ENCODE measurements around the gene GLIS1.

GLIS1 gene

DNA sequence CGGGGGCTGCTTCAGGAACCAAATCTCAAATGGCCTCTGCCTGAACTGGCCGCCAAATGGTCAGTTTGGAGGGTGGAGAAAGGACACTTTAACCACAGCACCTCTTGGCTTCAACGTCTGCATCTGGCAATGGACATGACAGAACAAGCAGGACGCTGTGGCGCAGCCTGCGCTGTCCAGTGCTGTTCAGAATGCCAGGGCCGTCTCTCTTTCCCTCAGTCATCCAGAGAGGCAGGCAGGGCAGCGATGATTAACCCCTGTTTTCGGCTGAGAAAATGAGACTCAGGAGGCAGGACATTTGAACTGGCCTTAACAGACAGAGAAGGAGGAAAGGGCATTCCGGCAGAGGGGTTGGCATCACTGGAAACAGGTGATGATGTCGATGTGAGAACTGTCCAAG is 48.6 kb downstream of the GLIS1 start:
- no peak for DNase-seq (ENCODE audit: low read depth)
- H3K4me3 ChIP-seq (ENCODE audit: low read depth, low read length) = no peak overlapping the region
- TF ChIP-seq MYC (IDR thresholded peaks at IDR 0.05; ENCODE audit: low read depth, low read length) = no peak
- TF ChIP-seq, protein P1, sequence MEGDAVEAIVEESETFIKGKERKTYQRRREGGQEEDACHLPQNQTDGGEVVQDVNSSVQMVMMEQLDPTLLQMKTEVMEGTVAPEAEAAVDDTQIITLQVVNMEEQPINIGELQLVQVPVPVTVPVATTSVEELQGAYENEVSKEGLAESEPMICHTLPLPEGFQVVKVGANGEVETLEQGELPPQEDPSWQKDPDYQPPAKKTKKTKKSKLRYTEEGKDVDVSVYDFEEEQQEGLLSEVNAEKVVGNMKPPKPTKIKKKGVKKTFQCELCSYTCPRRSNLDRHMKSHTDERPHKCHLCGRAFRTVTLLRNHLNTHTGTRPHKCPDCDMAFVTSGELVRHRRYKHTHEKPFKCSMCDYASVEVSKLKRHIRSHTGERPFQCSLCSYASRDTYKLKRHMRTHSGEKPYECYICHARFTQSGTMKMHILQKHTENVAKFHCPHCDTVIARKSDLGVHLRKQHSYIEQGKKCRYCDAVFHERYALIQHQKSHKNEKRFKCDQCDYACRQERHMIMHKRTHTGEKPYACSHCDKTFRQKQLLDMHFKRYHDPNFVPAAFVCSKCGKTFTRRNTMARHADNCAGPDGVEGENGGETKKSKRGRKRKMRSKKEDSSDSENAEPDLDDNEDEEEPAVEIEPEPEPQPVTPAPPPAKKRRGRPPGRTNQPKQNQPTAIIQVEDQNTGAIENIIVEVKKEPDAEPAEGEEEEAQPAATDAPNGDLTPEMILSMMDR (IDR thresholded peaks at IDR 0.05; ENCODE audit: low read depth, low read length) = no peak
- TF ChIP-seq POLR2A (IDR thresholded peaks at IDR 0.05; ENCODE audit: extremely low read depth, insufficient read length) = no peak
- TF ChIP-seq, protein P2, sequence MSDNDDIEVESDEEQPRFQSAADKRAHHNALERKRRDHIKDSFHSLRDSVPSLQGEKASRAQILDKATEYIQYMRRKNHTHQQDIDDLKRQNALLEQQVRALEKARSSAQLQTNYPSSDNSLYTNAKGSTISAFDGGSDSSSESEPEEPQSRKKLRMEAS (IDR thresholded peaks at IDR 0.05; ENCODE audit: low read depth, low read length) = no peak

DNA sequence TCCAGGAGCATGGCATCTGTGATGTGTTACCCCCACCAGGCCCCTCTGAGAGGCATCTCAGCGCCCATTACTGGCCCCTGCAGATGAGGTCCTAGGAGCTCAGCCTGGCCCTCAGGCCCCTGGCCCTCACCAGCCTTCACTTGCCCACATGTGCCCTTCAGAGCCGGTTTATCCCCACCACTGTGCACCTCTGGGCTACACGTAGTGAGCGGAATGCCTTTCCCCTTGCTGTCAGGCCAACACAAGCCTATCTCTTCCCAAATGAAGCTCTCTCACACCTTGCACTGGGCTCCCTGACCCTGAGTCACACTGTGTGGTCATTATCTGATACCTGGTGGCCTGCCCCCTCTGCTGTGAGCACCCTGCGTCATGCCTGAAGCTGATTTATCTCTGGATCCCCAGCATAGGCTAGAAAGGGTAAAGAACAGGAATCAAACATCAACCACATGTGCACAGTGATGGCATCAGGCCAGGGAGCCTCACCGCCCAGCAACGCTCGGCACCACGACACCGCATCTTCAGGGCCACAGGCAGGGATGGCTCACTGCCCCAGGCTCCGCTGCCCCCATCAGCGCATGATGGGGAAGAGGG is 49.1 kb downstream of the GLIS1 start:
- no peak overlapping the region for H3K4me3 ChIP-seq (ENCODE audit: low read depth, low read length)
- TF ChIP-seq POLR2A (IDR thresholded peaks at IDR 0.05; ENCODE audit: extremely low read depth, insufficient read length) = no peak
- TF ChIP-seq MYC (IDR thresholded peaks at IDR 0.05; ENCODE audit: low read depth, low read length) = no peak
- TF ChIP-seq, protein P2 (IDR thresholded peaks at IDR 0.05; ENCODE audit: low read depth, low read length) = no peak
- TF ChIP-seq, protein P1 (IDR thresholded peaks at IDR 0.05; ENCODE audit: low read depth, low read length) = no peak
- DNase-seq (ENCODE audit: low read depth) = no peak

DNA sequence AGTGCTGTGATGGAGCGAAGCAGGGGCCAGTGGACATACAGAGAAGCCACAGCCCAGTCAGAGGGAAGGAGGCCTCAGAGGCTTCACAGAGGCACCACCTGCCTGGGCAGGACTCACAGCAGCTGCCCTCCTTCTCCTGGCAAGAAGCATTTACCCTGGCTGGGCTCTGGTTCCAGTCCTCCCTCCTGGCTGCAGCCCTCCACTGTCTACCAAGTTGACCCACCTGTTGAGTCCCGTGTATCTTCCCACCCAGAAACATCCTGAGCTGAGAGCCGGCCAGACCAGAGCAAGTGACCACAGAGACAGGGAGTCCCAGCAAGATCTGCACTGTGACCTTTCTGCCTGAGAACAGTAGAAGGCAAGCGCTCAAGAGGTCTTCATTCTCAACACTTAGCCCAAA is 49.7 kb downstream of the GLIS1 start:
- TF ChIP-seq POLR2A (IDR thresholded peaks at IDR 0.05; ENCODE audit: extremely low read depth, insufficient read length) (no peak), MYC (IDR thresholded peaks at IDR 0.05; ENCODE audit: low read depth, low read length) (no peak)
- TF ChIP-seq, protein P1 (IDR thresholded peaks at IDR 0.05; ENCODE audit: low read depth, low read length) = no peak
- TF ChIP-seq, protein P2 (IDR thresholded peaks at IDR 0.05; ENCODE audit: low read depth, low read length) = no peak
- H3K4me3 ChIP-seq (ENCODE audit: low read depth, low read length) = no peak overlapping the region
- no peak for DNase-seq (ENCODE audit: low read depth)

DNA sequence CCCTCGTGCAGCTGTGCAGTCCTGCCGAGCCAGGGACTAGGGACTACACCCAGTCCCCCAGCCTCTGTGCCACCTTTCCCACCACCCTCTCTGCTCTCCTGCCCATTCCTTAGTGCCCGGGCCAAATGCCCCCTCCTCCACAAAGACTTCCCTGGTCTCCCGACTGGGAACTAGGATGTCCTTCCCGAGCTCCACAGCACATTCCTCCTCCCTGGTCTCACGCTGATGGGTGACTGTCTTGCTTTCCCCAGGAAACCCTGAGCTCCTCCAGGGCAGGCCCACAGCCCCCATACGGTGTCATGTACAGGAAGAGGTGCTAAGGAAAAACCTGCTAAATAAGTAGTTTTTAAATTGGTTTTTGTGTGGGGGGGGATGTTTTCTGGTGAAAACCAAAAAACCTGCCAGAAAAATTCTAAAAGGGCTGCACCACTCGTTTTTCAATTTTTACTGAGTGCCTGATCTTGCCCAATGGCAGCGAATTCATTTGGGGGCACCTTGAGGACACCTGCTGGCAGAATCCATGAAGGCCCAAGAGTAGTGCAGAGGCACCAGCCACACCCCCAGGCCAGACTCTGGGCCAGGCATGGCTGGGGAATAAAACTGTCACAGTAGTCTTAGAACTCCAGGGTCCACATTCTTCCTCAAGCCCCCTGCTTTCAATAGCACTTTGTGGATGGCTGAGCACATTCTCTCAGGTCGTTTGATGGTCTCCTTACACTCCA is 50.4 kb downstream of the GLIS1 start:
- TF ChIP-seq, protein P2 (IDR thresholded peaks at IDR 0.05; ENCODE audit: low read depth, low read length) = no peak
- TF ChIP-seq POLR2A (IDR thresholded peaks at IDR 0.05; ENCODE audit: extremely low read depth, insufficient read length) = no peak
- TF ChIP-seq, protein P1 (IDR thresholded peaks at IDR 0.05; ENCODE audit: low read depth, low read length) = no peak
- TF ChIP-seq MYC (IDR thresholded peaks at IDR 0.05; ENCODE audit: low read depth, low read length) = no peak
- H3K4me3 ChIP-seq (ENCODE audit: low read depth, low read length) = no peak overlapping the region
- peak; percentile 24 for DNase-seq (ENCODE audit: low read depth)

DNA sequence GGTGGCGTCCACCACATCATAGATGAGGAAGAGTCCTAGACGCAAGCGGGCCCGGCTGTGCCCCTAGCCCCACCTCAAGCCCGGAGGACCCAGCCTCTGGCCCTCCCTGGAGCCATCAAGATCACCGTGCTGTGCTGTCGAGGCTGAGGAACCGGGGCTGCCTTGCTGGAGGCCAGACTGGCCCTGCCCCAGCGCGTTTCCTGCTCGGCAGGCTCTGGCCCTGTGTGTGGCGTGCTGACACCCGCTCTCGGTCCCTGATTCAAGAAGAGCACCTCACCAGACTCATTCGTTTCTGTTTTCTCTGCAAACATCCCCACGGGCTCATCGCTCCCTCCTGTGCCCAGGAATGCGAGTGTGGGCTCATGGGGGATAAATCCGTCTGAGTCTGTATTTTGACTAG is 51.1 kb downstream of the GLIS1 start:
- H3K4me3 ChIP-seq (ENCODE audit: low read depth, low read length) = no peak overlapping the region
- no peak for DNase-seq (ENCODE audit: low read depth)
- TF ChIP-seq, protein P1 (IDR thresholded peaks at IDR 0.05; ENCODE audit: low read depth, low read length) = no peak
- TF ChIP-seq, protein P2 (IDR thresholded peaks at IDR 0.05; ENCODE audit: low read depth, low read length) = no peak

Measured in NB4 (cell line).